GM18867 (cell line): Measurements from ENCODE around the gene C10orf67.
"Not testable (repeated sequence)": the region's sequence is repeated elsewhere in the genome, so short reads cannot be mapped to it uniquely, and the experiment has no call there.

ENCODE experiments used
- ATAC-seq: cut with Tn5 transposase; IDR thresholded peaks from one replicate; pipeline ENCODE4 v1.9.1; 2021; ENCODE audit warnings: mild to moderate bottlenecking, moderate library complexity; ENCODE audit not compliant: unreplicated experiment

C10orf67 gene

GRCh38 chr10:23344241-23344841 lies at the start of gene C10orf67:
Gene C10orf67, minus strand, starts transcription at chr10:23344797. Its CDS starts 23 bp downstream, at chr10:23344774.
- ATAC-seq: peak; percentile 38

- no peak for ATAC-seq
Observed at GRCh38 chr10:23391821-23392220, 47.2 kb upstream of the C10orf67 start.

- no peak for ATAC-seq
Observed at GRCh38 chr10:23390809-23391208, 46.2 kb upstream of the C10orf67 start.

GRCh38 chr10:23390408-23390807 lies 45.8 kb upstream of the C10orf67 start:
- ATAC-seq: not testable (repeated sequence)

- ATAC-seq: not testable (repeated sequence)
Observed at GRCh38 chr10:23387516-23387915, 42.9 kb upstream of the C10orf67 start.

- no peak for ATAC-seq
Observed at GRCh38 chr10:23386052-23386451, 41.5 kb upstream of the C10orf67 start.

- no peak for ATAC-seq
Observed at GRCh38 chr10:23384364-23384763, 39.8 kb upstream of the C10orf67 start.

GRCh38 chr10:23383637-23384036 lies 39.0 kb upstream of the C10orf67 start:
- no peak for ATAC-seq

GRCh38 chr10:23381298-23382040 lies 36.9 kb upstream of the C10orf67 start:
- no peak for ATAC-seq

- no peak for ATAC-seq
Observed at GRCh38 chr10:23379686-23380085, 35.1 kb upstream of the C10orf67 start.

- no peak for ATAC-seq
Observed at GRCh38 chr10:23376229-23376655, 31.6 kb upstream of the C10orf67 start.

GRCh38 chr10:23375366-23375765 lies 30.8 kb upstream of the C10orf67 start:
- ATAC-seq: no peak

GRCh38 chr10:23373156-23373555 lies 28.6 kb upstream of the C10orf67 start:
- no peak for ATAC-seq

- ATAC-seq: peak; percentile 47
Observed at GRCh38 chr10:23371073-23371472, 26.5 kb upstream of the C10orf67 start.

- no peak for ATAC-seq
Observed at GRCh38 chr10:23370106-23370505, 25.5 kb upstream of the C10orf67 start.

GRCh38 chr10:23368816-23369640 lies 24.4 kb upstream of the C10orf67 start:
- peak; percentile 73 for ATAC-seq

GRCh38 chr10:23367896-23368595 lies 23.4 kb upstream of the C10orf67 start:
- no peak for ATAC-seq

GRCh38 chr10:23365417-23366030 lies 20.9 kb upstream of the C10orf67 start:
- ATAC-seq: peak; percentile 44

GRCh38 chr10:23364378-23364777 lies 19.8 kb upstream of the C10orf67 start:
- ATAC-seq: no peak

- no peak for ATAC-seq
Observed at GRCh38 chr10:23363793-23364135, 19.2 kb upstream of the C10orf67 start.
